Kidney tubule cell (primary cell): ENCODE measurements around the gene PBOV1.
"Not testable (repeated sequence)": the region's sequence is repeated elsewhere in the genome, so short reads cannot be mapped to it uniquely, and the experiment has no call there.

ENCODE experiments used
- DNase-seq: peaks from one replicate; pipeline ENCODE4 v3.0.0-alpha.2; 2018; ENCODE audit warnings: low spot score

PBOV1 gene

GRCh38 chr6:138238368-138238767, 20.1 kb upstream of the PBOV1 start:
- DNase-seq, result no peak

GRCh38 chr6:138237463-138237862, 19.2 kb upstream of the PBOV1 start:
- no peak for DNase-seq

GRCh38 chr6:138235693-138236092, 17.4 kb upstream of the PBOV1 start:
- no peak for DNase-seq

GRCh38 chr6:138235205-138235604, 16.9 kb upstream of the PBOV1 start:
- no peak for DNase-seq

GRCh38 chr6:138234363-138234762, 16.1 kb upstream of the PBOV1 start:
- peak; percentile 87 for DNase-seq

GRCh38 chr6:138231381-138231886, 13.1 kb upstream of the PBOV1 start:
- DNase-seq, result peak; percentile 41

GRCh38 chr6:138230759-138231380, 12.6 kb upstream of the PBOV1 start:
- DNase-seq, result no peak

- no peak for DNase-seq
Observed at GRCh38 chr6:138230221-138230620, 11.9 kb upstream of the PBOV1 start.

- no peak for DNase-seq
Observed at GRCh38 chr6:138229663-138230179, 11.4 kb upstream of the PBOV1 start.

- DNase-seq, result no peak
Observed at GRCh38 chr6:138229072-138229471, 10.8 kb upstream of the PBOV1 start.

GRCh38 chr6:138227316-138227781, 9.1 kb upstream of the PBOV1 start:
- no peak for DNase-seq

- DNase-seq, result no peak
Observed at GRCh38 chr6:138226700-138227315, 8.5 kb upstream of the PBOV1 start.

GRCh38 chr6:138225953-138226352, 7.7 kb upstream of the PBOV1 start:
- DNase-seq, result no peak

GRCh38 chr6:138222901-138223546, 4.7 kb upstream of the PBOV1 start:
- no peak for DNase-seq

GRCh38 chr6:138219901-138220300, 1.6 kb upstream of the PBOV1 start:
- no peak for DNase-seq

- no peak for DNase-seq
Observed at GRCh38 chr6:138219398-138219797, 1.1 kb upstream of the PBOV1 start.

- no peak for DNase-seq
Observed at GRCh38 chr6:138215093-138215782, 3.1 kb downstream of the PBOV1 start.

- not testable (repeated sequence) for DNase-seq
Observed at GRCh38 chr6:138212530-138212929, 5.8 kb downstream of the PBOV1 start.

- no peak for DNase-seq
Observed at GRCh38 chr6:138211601-138212000, 6.7 kb downstream of the PBOV1 start.

- DNase-seq, result no peak
Observed at GRCh38 chr6:138211048-138211581, 7.2 kb downstream of the PBOV1 start.

GRCh38 chr6:138206862-138207261, 11.4 kb downstream of the PBOV1 start:
- no peak for DNase-seq

GRCh38 chr6:138205437-138206094, 12.7 kb downstream of the PBOV1 start:
- no peak for DNase-seq
